WI38 (cell line): ENCODE measurements around the gene UPK2.
"Not testable (repeated sequence)": the region's sequence is repeated elsewhere in the genome, so short reads cannot be mapped to it uniquely, and the experiment has no call there.

Source experiments
- H3K4me3 ChIP-seq: 2 replicates; pipeline ENCODE4 v1.5.1; 2011; ENCODE audit warnings: low read depth, mild to moderate bottlenecking, control low read depth, low read length
- CTCF ChIP-seq: IDR thresholded peaks from 2 replicates; pipeline ENCODE4 v1.5.1; 2012; ENCODE audit warnings: low read depth, mild to moderate bottlenecking, control low read depth, low read length

UPK2 gene

DNA sequence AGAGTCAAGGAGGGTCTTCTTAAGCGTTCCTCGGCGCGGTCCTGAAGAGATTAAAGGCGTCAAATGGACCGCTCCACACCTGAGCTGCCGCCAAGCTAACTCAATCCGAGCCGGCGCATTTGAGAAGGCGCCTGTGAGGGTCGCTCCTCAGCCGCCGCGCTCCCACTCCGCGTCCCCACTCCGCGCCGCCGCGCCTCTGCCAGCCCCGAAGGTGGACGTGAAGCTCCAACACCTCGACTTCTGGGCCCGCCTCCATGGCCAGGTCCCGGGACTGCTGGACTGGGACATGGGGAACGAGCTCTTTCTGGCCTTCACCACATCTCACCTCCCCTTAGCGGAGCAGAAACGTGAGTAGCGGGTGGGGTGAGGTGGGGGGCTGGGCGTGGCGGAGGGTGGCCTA is 15.5 kb downstream of the UPK2 start, which contains the start of gene FOXR1:
TSS of gene FOXR1 (plus strand) at position 116 of the 400 bp plus-strand sequence. CDS start at position 287, 171 bp downstream.
- no peak for TF ChIP-seq CTCF
- no peak within 1 kb of the TSS for H3K4me3 ChIP-seq

- no peak for TF ChIP-seq CTCF
- H3K4me3 ChIP-seq: no peak overlapping the region
These were observed 17.9 kb downstream of the UPK2 start for GRCh38 chr11:118973985-118974384.

GRCh38 chr11:118975771-118976709 is 19.9 kb downstream of the UPK2 start:
- H3K4me3 ChIP-seq: no peak overlapping the region
- no peak for TF ChIP-seq CTCF

- no peak overlapping the region for H3K4me3 ChIP-seq
- no peak for TF ChIP-seq CTCF
These were observed 23.3 kb downstream of the UPK2 start for GRCh38 chr11:118979434-118979833.

- no peak overlapping the region for H3K4me3 ChIP-seq
- no peak for TF ChIP-seq CTCF
These were observed 24.2 kb downstream of the UPK2 start for GRCh38 chr11:118980191-118980881.

DNA sequence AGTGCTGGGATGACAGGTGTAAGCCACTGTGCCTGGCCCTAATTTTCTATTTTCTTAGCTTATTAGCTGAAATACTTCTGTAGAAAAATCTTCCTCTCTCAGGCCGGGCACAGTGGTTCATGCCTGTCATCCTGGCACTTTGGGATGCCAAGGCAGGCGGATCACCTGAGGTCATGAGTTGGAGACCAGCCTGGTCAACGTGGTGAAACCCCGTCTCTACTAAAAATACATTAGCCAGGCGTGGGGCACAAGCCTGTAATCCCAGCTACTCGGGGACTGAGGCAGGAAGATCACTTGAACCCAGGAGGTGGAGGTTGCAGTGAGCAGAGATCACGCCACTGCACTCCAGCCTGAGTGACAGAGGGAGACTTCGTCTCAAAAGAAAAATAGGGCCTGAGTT is 28.2 kb downstream of the UPK2 start:
- H3K4me3 ChIP-seq: not testable (repeated sequence)

- no peak overlapping the region for H3K4me3 ChIP-seq
- TF ChIP-seq CTCF: no peak
These were observed 28.7 kb downstream of the UPK2 start for GRCh38 chr11:118984825-118985224.
